Measurements from ENCODE around the gene APEH.
A peak's percentile ranks its signal among the peaks of the same experiment; 100 is the strongest.

Gene APEH

GRCh38 chr3:49670940-49671290 is 3.2 kb upstream of the APEH start:
- no peak overlapping the region for H3K9ac ChIP-seq (ENCODE audit: low read length)

GRCh38 chr3:49671291-49672288 is 2.6 kb upstream of the APEH start:
- no peaks in the 10 kb centered on the region for H4K20me1 ChIP-seq (ENCODE audit: insufficient read depth, low read length)
- H3K9ac ChIP-seq (ENCODE audit: low read length): no peak overlapping the region

More at GRCh38 chr3:49670940-49671290, 3.2 kb upstream of the APEH start:
- H3K9me3 ChIP-seq (ENCODE audit: low read length): no peaks in the 10 kb centered on the region
- H3K36me3 ChIP-seq (ENCODE audit: insufficient read depth, low read length): peaks cover 3% of the 10 kb centered on the region; the same call in 1 of the 2 replicates
- H3K27ac ChIP-seq (ENCODE audit: low read depth, low read length, poor library complexity, severe bottlenecking): no peak overlapping the region
- no peaks in the 10 kb centered on the region for H3K79me2 ChIP-seq (ENCODE audit: insufficient read depth, low read length)
- H3K4me2 ChIP-seq (ENCODE audit: low read length): no peak overlapping the region
- no peak overlapping the region for H2AFZ ChIP-seq (ENCODE audit: low read length)
- no peaks in the 10 kb centered on the region for H3F3A ChIP-seq (ENCODE audit: insufficient read depth, low read length)
- H3K27me3 ChIP-seq (ENCODE audit: insufficient read depth, low read length): no peaks in the 10 kb centered on the region
- H3K4me3 ChIP-seq (ENCODE audit: low read depth, low read length, poor library complexity, severe bottlenecking): no peak overlapping the region
- H3K9me2 ChIP-seq (ENCODE audit: low read depth, low read length): no peaks in the 10 kb centered on the region
- no peaks in the 10 kb centered on the region for H4K20me1 ChIP-seq (ENCODE audit: insufficient read depth, low read length)
- TF ChIP-seq CTCF (IDR thresholded peaks at IDR 0.05; ENCODE audit: low read length) (no peak), EZH2 (IDR thresholded peaks at IDR 0.05; ENCODE audit: borderline replicate concordance, low read length) (no peak)
- H3K4me1 ChIP-seq (ENCODE audit: insufficient read depth, low read length, severe bottlenecking): peaks cover 20% of the 10 kb centered on the region

GRCh38 chr3:49673121-49673714 is 933 bp upstream of the APEH start:
- Histone ChIP-seq H3K4me3 (ENCODE audit: low read depth, low read length, poor library complexity, severe bottlenecking) (peak overlapping the region; percentile 77), H3K79me2 (ENCODE audit: insufficient read depth, low read length) (no peaks in the 10 kb centered on the region), H3K9me3 (ENCODE audit: low read length) (no peaks in the 10 kb centered on the region), H2AFZ (ENCODE audit: low read length) (no peak overlapping the region), H3K4me2 (ENCODE audit: low read length) (peak overlapping the region; percentile 78), H3K4me1 (ENCODE audit: insufficient read depth, low read length, severe bottlenecking) (peaks cover 20% of the 10 kb centered on the region), H3K27ac (ENCODE audit: low read depth, low read length, poor library complexity, severe bottlenecking) (peak overlapping the region; percentile 73), H4K20me1 (ENCODE audit: insufficient read depth, low read length) (no peaks in the 10 kb centered on the region), H3K27me3 (ENCODE audit: insufficient read depth, low read length) (no peaks in the 10 kb centered on the region), H3K9ac (ENCODE audit: low read length) (peak overlapping the region; percentile 87), H3F3A (ENCODE audit: insufficient read depth, low read length) (no peaks in the 10 kb centered on the region), H3K9me2 (ENCODE audit: low read depth, low read length) (no peaks in the 10 kb centered on the region), H3K36me3 (ENCODE audit: insufficient read depth, low read length) (peaks cover 26% of the 10 kb centered on the region)
- TF ChIP-seq CTCF (IDR thresholded peaks at IDR 0.05; ENCODE audit: low read length) (no peak), EZH2 (IDR thresholded peaks at IDR 0.05; ENCODE audit: borderline replicate concordance, low read length) (no peak)

More at GRCh38 chr3:49671291-49672288, 2.6 kb upstream of the APEH start:
- Histone ChIP-seq H3K36me3 (ENCODE audit: insufficient read depth, low read length) (peaks cover 10% of the 10 kb centered on the region; the same call in 1 of the 2 replicates), H3K27me3 (ENCODE audit: insufficient read depth, low read length) (no peaks in the 10 kb centered on the region), H3K9me2 (ENCODE audit: low read depth, low read length) (no peaks in the 10 kb centered on the region), H3K27ac (ENCODE audit: low read depth, low read length, poor library complexity, severe bottlenecking) (peak overlapping the region; percentile 34), H3K4me3 (ENCODE audit: low read depth, low read length, poor library complexity, severe bottlenecking) (no peak overlapping the region), H3K4me1 (ENCODE audit: insufficient read depth, low read length, severe bottlenecking) (peaks cover 20% of the 10 kb centered on the region), H2AFZ (ENCODE audit: low read length) (no peak overlapping the region), H3F3A (ENCODE audit: insufficient read depth, low read length) (no peaks in the 10 kb centered on the region), H3K79me2 (ENCODE audit: insufficient read depth, low read length) (no peaks in the 10 kb centered on the region), H3K9me3 (ENCODE audit: low read length) (no peaks in the 10 kb centered on the region), H3K4me2 (ENCODE audit: low read length) (no peak overlapping the region; the same call in 1 of the 2 replicates)
- TF ChIP-seq CTCF (IDR thresholded peaks at IDR 0.05; ENCODE audit: low read length) (peak; percentile 85), EZH2 (IDR thresholded peaks at IDR 0.05; ENCODE audit: borderline replicate concordance, low read length) (no peak)

Measured in OCI-LY1 (cell line).